HepG2 (cell line): ENCODE results near the gene ANKK1. TPM values are rescaled to one million over a fixed set of nuclear protein-coding genes. Genes with fewer than 3 reads are reported as not detected.

ENCODE experiments used
- ATAC-seq: fragments of 200-7000 bp; cut with Tn5 transposase; 3 replicates; pipeline ENCODE4 v1.9.1; 2020; ENCODE audit warnings: mild to moderate bottlenecking, moderate library complexity
- BruUV-seq: library from RNA; stranded (reverse); fragments of 400-500 nt; replicated peaks from 2 replicates; lab custom pipeline; 2021; lab: Mats Ljungman, UMichigan
- CTCF ChIA-PET: fragments of 300-600 bp; formaldehyde crosslinking; extraction: SDS; loops from one replicate; lab custom pipeline; 2021; ENCODE audit warnings: low total read pairs, inconsistent platforms, low intra/inter-chr PET ratio; lab: Yijun Ruan, JAX
- POLR2A ChIA-PET: fragments of 350-600 bp; sonication (Branson Sonifier 250); formaldehyde crosslinking; loops from one replicate; lab custom pipeline; 2020; ENCODE audit warnings: antibody characterized with exemption, inconsistent platforms; lab: Yijun Ruan, JAX
- DNase-seq: peaks from one replicate; pipeline ENCODE4 v3.0.0-alpha.2; 2015; ENCODE audit warnings: low spot score
- FAIRE-seq: peaks from 3 replicates; lab custom pipeline; 2011; peaks lifted over from hg19 to GRCh38; lab: Jason Lieb, UNC
- H2AFZ ChIP-seq: one replicate; pipeline ENCODE4 v1.6.1; 2011; ENCODE audit warnings: low read length, inconsistent platforms
- H3K27ac ChIP-seq: fragments of 300-600 bp; 3 replicates; pipeline ENCODE4 v1.8.0; 2011; ENCODE audit warnings: mixed run types, mild to moderate bottlenecking, mixed read lengths, low read length, inconsistent platforms; ENCODE audit not compliant: insufficient read depth; ENCODE audit errors: extremely low read length
- H3K27me3 ChIP-seq, 2 experiments: fragments of 200-600 bp in 1 of 2; 2 replicates in 1 of 2; 3 replicates in 1 of 2; pipeline versions ENCODE4 v1.6.0 to v1.8.0; 2011; ENCODE audit warnings: low read length in 2 of 2, mild to moderate bottlenecking in 2 of 2, moderate library complexity in 2 of 2, inconsistent platforms in 1 of 2; ENCODE audit not compliant: insufficient read depth in 2 of 2, control insufficient read depth in 1 of 2
- H3K36me3 ChIP-seq, 2 experiments: fragments of 200-600 bp in 1 of 2; replicated peaks in 1 of 2; 2 replicates in 1 of 2; 3 replicates in 1 of 2; pipeline versions ENCODE4 v1.5.1 to v1.8.0; 2011; ENCODE audit warnings: low read length in 2 of 2, inconsistent platforms in 1 of 2; ENCODE audit not compliant: insufficient read depth in 2 of 2, control insufficient read depth in 1 of 2
- H3K4me1 ChIP-seq: 2 replicates; pipeline ENCODE4 v1.5.1; 2012; ENCODE audit warnings: low read length, inconsistent platforms; ENCODE audit not compliant: insufficient read depth
- H3K4me2 ChIP-seq: 2 replicates; pipeline ENCODE4 v1.6.0; 2011; ENCODE audit warnings: low read depth, low read length, inconsistent platforms
- H3K4me3 ChIP-seq, 3 experiments: fragments of 200-600 bp in 1 of 3; sonication (generic), shearing (Covaris generic) in 1 of 3; replicated peaks in 1 of 3; 2 replicates each; pipeline ENCODE4 v1.5.1; 2011 to 2016; ENCODE audit warnings: low read length in 3 of 3, inconsistent platforms in 2 of 3, low read depth in 2 of 3, mild to moderate bottlenecking in 2 of 3, control low read depth in 1 of 3, mixed read lengths in 1 of 3; ENCODE audit not compliant: insufficient read depth in 1 of 3
- H3K79me2 ChIP-seq: one replicate; pipeline ENCODE4 v1.6.1; 2011; ENCODE audit warnings: low read length, inconsistent platforms; ENCODE audit not compliant: insufficient read depth
- H3K9ac ChIP-seq: 2 replicates; pipeline ENCODE4 v1.6.0; 2011; ENCODE audit warnings: mild to moderate bottlenecking, low read depth, low read length, inconsistent platforms; ENCODE audit not compliant: insufficient read depth
- H3K9me3 ChIP-seq: 2 replicates; pipeline ENCODE4 v1.5.1; 2012; ENCODE audit warnings: mild to moderate bottlenecking, low read length
- H4K20me1 ChIP-seq: 2 replicates; pipeline ENCODE4 v1.6.0; 2011; ENCODE audit warnings: inconsistent platforms, mild to moderate bottlenecking, low read length, moderate library complexity; ENCODE audit not compliant: insufficient read depth
- CBX1 ChIP-seq: IDR thresholded peaks from one replicate; pipeline ENCODE4 v1.6.1; 2016; ENCODE audit warnings: antibody characterized with exemption, low read depth
- CHD2 ChIP-seq: IDR thresholded peaks from 2 replicates; pipeline ENCODE4 v1.6.1; 2011; ENCODE audit warnings: low read depth, low read length, improper control_type of control experiment
- GPBP1L1 ChIP-seq: sonication (generic); formaldehyde crosslinking; IDR thresholded peaks from 2 replicates; pipeline ENCODE4 v1.5.0; 2020; ENCODE audit warnings: mild to moderate bottlenecking, missing genetic modification reagents
- MTERF4 ChIP-seq: sonication (generic); formaldehyde crosslinking; IDR thresholded peaks from 2 replicates; pipeline ENCODE4 v1.8.0; 2023; ENCODE audit warnings: mild to moderate bottlenecking, missing genetic modification reagents
- SMARCC2 ChIP-seq: fragments of 450-650 bp; IDR thresholded peaks from 2 replicates; pipeline ENCODE4 v1.6.1; 2017; ENCODE audit warnings: antibody characterized with exemption, mild to moderate bottlenecking
- TRIM22 ChIP-seq: fragments of 450-650 bp; IDR thresholded peaks from 2 replicates; pipeline ENCODE4 v1.6.1; 2017
- WIZ ChIP-seq: sonication (generic); formaldehyde crosslinking; IDR thresholded peaks from 2 replicates; pipeline ENCODE4 v1.5.1; 2020; ENCODE audit warnings: mild to moderate bottlenecking, missing genetic modification reagents
- ZBTB2 ChIP-seq: sonication (generic); formaldehyde crosslinking; IDR thresholded peaks from 2 replicates; pipeline ENCODE4 v1.8.0; 2022; ENCODE audit warnings: low read depth, missing genetic modification reagents
- ZKSCAN5 ChIP-seq: sonication (generic); formaldehyde crosslinking; IDR thresholded peaks from 2 replicates; pipeline ENCODE4 v1.5.1; 2020; ENCODE audit warnings: mild to moderate bottlenecking, missing genetic modification reagents
- ZNF33B ChIP-seq: sonication (generic); formaldehyde crosslinking; IDR thresholded peaks from 2 replicates; pipeline ENCODE4 v1.5.1; 2020; ENCODE audit warnings: mild to moderate bottlenecking, missing genetic modification reagents
- ZNF383 ChIP-seq: sonication (generic); formaldehyde crosslinking; IDR thresholded peaks from 2 replicates; pipeline ENCODE4 v1.4.0; 2020; ENCODE audit warnings: missing genetic modification reagents, mild to moderate bottlenecking, borderline replicate concordance
- ZNF619 ChIP-seq: sonication (generic); formaldehyde crosslinking; IDR thresholded peaks from 2 replicates; pipeline ENCODE4 v1.4.0; 2020; ENCODE audit warnings: mild to moderate bottlenecking, missing genetic modification reagents
- ZNF678 ChIP-seq: sonication (generic); formaldehyde crosslinking; IDR thresholded peaks from 2 replicates; pipeline ENCODE4 v1.4.0; 2020; ENCODE audit warnings: mild to moderate bottlenecking, missing genetic modification reagents
- ZNF720 ChIP-seq: sonication (generic); formaldehyde crosslinking; IDR thresholded peaks from 2 replicates; pipeline ENCODE4 v1.4.0; 2020; ENCODE audit warnings: missing genetic modification reagents
- WGBS: methylation state at CpG from one replicate; pipeline ENCODE4 v1.1.6; 2017; ENCODE audit warnings: low lambda C conversion rate; 5-methylcytosine and 5-hydroxymethylcytosine counted together
- in situ Hi-C: cut with HindIII; loops from 2 replicates; pipeline ENCODE4 v1.10.0; 2017; ENCODE audit warnings: low pct_unique_long_range_greater_than_20kb; ENCODE audit not compliant: extremely low pct_ligation_motif_present
- intact Hi-C: fragments of 100-400 bp; cut with micrococcal nuclease; formaldehyde crosslinking; loops from one replicate; pipeline ENCODE4 v1.10.0; 2022; ENCODE audit not compliant: unreplicated experiment
- polyA plus RNA-seq, 8 experiments: library from polyadenylated mRNA; depleted of rRNA in 3 of 8; stranded (reverse) in 7 of 8; unstranded in 1 of 8; fragments of >200 nt; fragmentation: Illumina TruSeq in 4 of 8; extraction: Trizol in 4 of 8; gene quantifications; 2 replicates each; pipeline versions ENCODE4 v1.2.1 to v1.2.3, GENCODE V29; 2011 to 2016; ENCODE audit warnings: low read depth in 4 of 8, missing spikeins in 1 of 8, mixed read lengths in 1 of 8; ENCODE audit not compliant: insufficient read depth in 1 of 8
- total RNA-seq, 5 experiments: library from RNA; depleted of rRNA; stranded (reverse); fragments of >200 nt; fragmentation: Illumina TruSeq; extraction: Trizol; gene quantifications; 2 replicates each; pipeline ENCODE4 v1.2.3, GENCODE V29; 2016; ENCODE audit warnings: low read depth in 1 of 5
- TF ChIP-seq, protein P1 (sequence below): sonication (generic); formaldehyde crosslinking; IDR thresholded peaks from 2 replicates; pipeline ENCODE4 v1.4.0; 2020; ENCODE audit warnings: mild to moderate bottlenecking, missing genetic modification reagents
- TF ChIP-seq, protein P2 (sequence below): sonication (generic); formaldehyde crosslinking; IDR thresholded peaks from 2 replicates; pipeline ENCODE4 v1.5.0; 2020; ENCODE audit warnings: mild to moderate bottlenecking, missing genetic modification reagents

The ANKK1 gene
- total and polyA plus RNA-seq, 2 of the 13 experiments (the other 11 are each of a cell fraction or from before 2014, with no cell fraction given), result 0.04 to 0.22 TPM

- Histone ChIP-seq H3K4me3 (no peak overlapping the region), H3K27me3 (peaks cover 4 to 27% of the 10 kb centered on the region in 2 experiments; a peak in 3 of 5 replicates), H3K4me1 (no peaks in the 10 kb centered on the region), H3K79me2 (no peaks in the 10 kb centered on the region), H3K9ac (no peak overlapping the region), H4K20me1 (no peaks in the 10 kb centered on the region), H3K27ac (no peak overlapping the region), H2AFZ (no peak overlapping the region), H3K9me3 (no peaks in the 10 kb centered on the region), H3K36me3 (no peaks in the 10 kb centered on the region), H3K4me2 (no peak overlapping the region)
- WGBS, result 54% methylated on average over 15 of the region's 21 CpGs
- FAIRE-seq (no peak), ATAC-seq (no peak), DNase-seq (no peak)
- BruUV-seq, result no TSS peak
- intact Hi-C loops, result no loop called here
- in situ Hi-C loops, result no loop called here
- CTCF ChIA-PET, result no interaction called here
- POLR2A ChIA-PET, result no interaction called here
- TF ChIP-seq TRIM22 (no peak), ZNF383 (CRISPR knock-in tag) (no peak), ZNF33B (no peak), ZBTB2 (CRISPR knock-in tag) (no peak), SMARCC2 (no peak), ZKSCAN5 (no peak), WIZ (CRISPR knock-in tag) (no peak), ZNF619 (CRISPR knock-in tag) (no peak), ZNF720 (CRISPR knock-in tag) (no peak), ZNF678 (no peak), GPBP1L1 (CRISPR knock-in tag) (no peak), CBX1 (no peak), MTERF4 (no peak), CHD2 (no peak)
- TF ChIP-seq, protein P1, sequence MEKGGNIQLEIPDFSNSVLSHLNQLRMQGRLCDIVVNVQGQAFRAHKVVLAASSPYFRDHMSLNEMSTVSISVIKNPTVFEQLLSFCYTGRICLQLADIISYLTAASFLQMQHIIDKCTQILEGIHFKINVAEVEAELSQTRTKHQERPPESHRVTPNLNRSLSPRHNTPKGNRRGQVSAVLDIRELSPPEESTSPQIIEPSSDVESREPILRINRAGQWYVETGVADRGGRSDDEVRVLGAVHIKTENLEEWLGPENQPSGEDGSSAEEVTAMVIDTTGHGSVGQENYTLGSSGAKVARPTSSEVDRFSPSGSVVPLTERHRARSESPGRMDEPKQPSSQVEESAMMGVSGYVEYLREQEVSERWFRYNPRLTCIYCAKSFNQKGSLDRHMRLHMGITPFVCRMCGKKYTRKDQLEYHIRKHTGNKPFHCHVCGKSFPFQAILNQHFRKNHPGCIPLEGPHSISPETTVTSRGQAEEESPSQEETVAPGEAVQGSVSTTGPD (CRISPR knock-in tag), result no peak
- TF ChIP-seq, protein P2, sequence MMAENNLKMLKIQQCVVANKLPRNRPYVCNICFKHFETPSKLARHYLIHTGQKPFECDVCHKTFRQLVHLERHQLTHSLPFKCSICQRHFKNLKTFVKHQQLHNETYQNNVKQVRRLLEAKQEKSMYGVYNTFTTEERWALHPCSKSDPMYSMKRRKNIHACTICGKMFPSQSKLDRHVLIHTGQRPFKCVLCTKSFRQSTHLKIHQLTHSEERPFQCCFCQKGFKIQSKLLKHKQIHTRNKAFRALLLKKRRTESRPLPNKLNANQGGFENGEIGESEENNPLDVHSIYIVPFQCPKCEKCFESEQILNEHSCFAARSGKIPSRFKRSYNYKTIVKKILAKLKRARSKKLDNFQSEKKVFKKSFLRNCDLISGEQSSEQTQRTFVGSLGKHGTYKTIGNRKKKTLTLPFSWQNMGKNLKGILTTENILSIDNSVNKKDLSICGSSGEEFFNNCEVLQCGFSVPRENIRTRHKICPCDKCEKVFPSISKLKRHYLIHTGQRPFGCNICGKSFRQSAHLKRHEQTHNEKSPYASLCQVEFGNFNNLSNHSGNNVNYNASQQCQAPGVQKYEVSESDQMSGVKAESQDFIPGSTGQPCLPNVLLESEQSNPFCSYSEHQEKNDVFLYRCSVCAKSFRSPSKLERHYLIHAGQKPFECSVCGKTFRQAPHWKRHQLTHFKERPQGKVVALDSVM, result no peak
Measured at GRCh38 chr11:113410414-113411135, 23.0 kb downstream of the ANKK1 start.
